ENCODE data around the gene FAM222B.

DNA sequence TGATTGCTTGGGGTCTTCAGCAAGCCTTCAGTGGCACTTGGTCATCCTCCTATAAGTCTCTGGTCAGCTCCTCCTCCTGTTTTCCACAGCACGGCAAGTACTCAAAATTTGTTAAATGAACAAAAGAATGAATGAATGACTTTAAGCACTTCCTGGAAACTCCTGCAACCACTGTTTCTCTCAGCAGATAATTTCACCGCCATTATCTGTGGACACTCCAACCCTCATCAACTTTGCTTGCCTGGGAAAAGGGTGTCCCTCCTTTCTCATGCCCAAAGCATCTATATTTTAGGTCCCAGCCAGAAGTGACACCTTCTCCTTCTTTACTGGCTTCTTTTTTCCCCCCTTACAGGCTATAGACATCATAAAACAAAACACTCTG lies 135.3 kb downstream of the FAM222B start:
- TF ChIP-seq POLR2AphosphoS5 (IDR thresholded peaks at IDR 0.05) (no peak), POLR2A (IDR thresholded peaks at IDR 0.05) (no peak)
- TF ChIP-seq, protein P1, sequence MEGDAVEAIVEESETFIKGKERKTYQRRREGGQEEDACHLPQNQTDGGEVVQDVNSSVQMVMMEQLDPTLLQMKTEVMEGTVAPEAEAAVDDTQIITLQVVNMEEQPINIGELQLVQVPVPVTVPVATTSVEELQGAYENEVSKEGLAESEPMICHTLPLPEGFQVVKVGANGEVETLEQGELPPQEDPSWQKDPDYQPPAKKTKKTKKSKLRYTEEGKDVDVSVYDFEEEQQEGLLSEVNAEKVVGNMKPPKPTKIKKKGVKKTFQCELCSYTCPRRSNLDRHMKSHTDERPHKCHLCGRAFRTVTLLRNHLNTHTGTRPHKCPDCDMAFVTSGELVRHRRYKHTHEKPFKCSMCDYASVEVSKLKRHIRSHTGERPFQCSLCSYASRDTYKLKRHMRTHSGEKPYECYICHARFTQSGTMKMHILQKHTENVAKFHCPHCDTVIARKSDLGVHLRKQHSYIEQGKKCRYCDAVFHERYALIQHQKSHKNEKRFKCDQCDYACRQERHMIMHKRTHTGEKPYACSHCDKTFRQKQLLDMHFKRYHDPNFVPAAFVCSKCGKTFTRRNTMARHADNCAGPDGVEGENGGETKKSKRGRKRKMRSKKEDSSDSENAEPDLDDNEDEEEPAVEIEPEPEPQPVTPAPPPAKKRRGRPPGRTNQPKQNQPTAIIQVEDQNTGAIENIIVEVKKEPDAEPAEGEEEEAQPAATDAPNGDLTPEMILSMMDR (IDR thresholded peaks at IDR 0.05): no peak
